GM23338 (cell line): ENCODE measurements around the gene GTSE1. TPM values are rescaled to one million over a fixed set of nuclear protein-coding genes. Genes with fewer than 3 reads are reported as not detected.

Experiments used
- ATAC-seq: fragments of 200-7000 bp; cut with Tn5 transposase; 3 replicates; pipeline ENCODE4 v1.9.1; 2020
- DNase-seq: peaks from one replicate; pipeline ENCODE4 v3.0.0-alpha.2; 2015; ENCODE audit warnings: low spot score
- H2AFZ ChIP-seq: fragments of 200-600 bp; sonication (generic); 2 replicates; pipeline ENCODE4 v1.8.0; 2016; ENCODE audit warnings: antibody characterized with exemption, mild to moderate bottlenecking, moderate library complexity
- H3F3A ChIP-seq: fragments of 200-600 bp; sonication (generic); replicated peaks from 2 replicates; pipeline ENCODE4 v1.8.0; 2017; ENCODE audit warnings: antibody characterized with exemption, mixed run types, low read depth
- H3K27ac ChIP-seq: fragments of 200-600 bp; sonication (generic); 2 replicates; pipeline ENCODE4 v1.6.1; 2016; ENCODE audit warnings: low read depth
- H3K27me3 ChIP-seq: fragments of 200-600 bp; sonication (generic); 2 replicates; pipeline ENCODE4 v1.8.0; 2016; ENCODE audit warnings: mild to moderate bottlenecking, mixed run types, moderate library complexity; ENCODE audit not compliant: insufficient read depth
- H3K36me3 ChIP-seq: fragments of 200-600 bp; sonication (generic); 2 replicates; pipeline ENCODE4 v1.8.0; 2016; ENCODE audit warnings: mild to moderate bottlenecking; ENCODE audit not compliant: insufficient read depth
- H3K4me1 ChIP-seq: fragments of 200-600 bp; sonication (generic); 2 replicates; pipeline ENCODE4 v1.8.0; 2016; ENCODE audit warnings: mild to moderate bottlenecking, moderate library complexity; ENCODE audit not compliant: insufficient read depth
- H3K4me2 ChIP-seq: fragments of 200-600 bp; sonication (generic); 2 replicates; pipeline ENCODE4 v1.7.1; 2017; ENCODE audit warnings: mixed run types
- H3K4me3 ChIP-seq: fragments of 200-600 bp; sonication (generic); 2 replicates; pipeline ENCODE4 v1.6.1; 2016; ENCODE audit warnings: mixed run types
- H3K79me2 ChIP-seq: fragments of 200-600 bp; sonication (generic); replicated peaks from 2 replicates; pipeline ENCODE4 v1.8.0; 2017; ENCODE audit warnings: mild to moderate bottlenecking; ENCODE audit not compliant: insufficient read depth
- H3K9me2 ChIP-seq: fragments of 200-600 bp; sonication (generic); 2 replicates; pipeline ENCODE4 v1.8.0; 2017; ENCODE audit not compliant: insufficient read depth
- H4K20me1 ChIP-seq: fragments of 200-600 bp; sonication (generic); replicated peaks from 2 replicates; pipeline ENCODE4 v1.8.0; 2017; ENCODE audit warnings: mild to moderate bottlenecking; ENCODE audit not compliant: insufficient read depth
- H3K27ac Mint-ChIP-seq: 2 replicates; pipeline ENCODE4 v1.8.0; 2020; ENCODE audit warnings: inconsistent platforms, mild to moderate bottlenecking, moderate library complexity, mixed read lengths
- H3K27me3 Mint-ChIP-seq: 3 replicates; pipeline ENCODE4 v1.8.0; 2022; ENCODE audit warnings: low read depth, mild to moderate bottlenecking, moderate library complexity, mixed read lengths, inconsistent platforms; ENCODE audit not compliant: insufficient read depth, poor library complexity
- H3K36me3 Mint-ChIP-seq: 3 replicates; pipeline ENCODE4 v1.8.0; 2021; ENCODE audit warnings: low read depth, mild to moderate bottlenecking, inconsistent platforms, moderate library complexity, mixed read lengths
- H3K4me1 Mint-ChIP-seq: 3 replicates; pipeline ENCODE4 v1.8.0; 2020; ENCODE audit warnings: mild to moderate bottlenecking, inconsistent platforms, mixed read lengths
- H3K4me3 Mint-ChIP-seq: 3 replicates; pipeline ENCODE4 v1.8.0; 2021; ENCODE audit warnings: moderate library complexity, mild to moderate bottlenecking, inconsistent platforms, mixed read lengths
- H3K9me3 Mint-ChIP-seq: 3 replicates; pipeline ENCODE4 v1.8.0; 2020; ENCODE audit warnings: moderate library complexity, mild to moderate bottlenecking, inconsistent platforms, mixed read lengths
- CTCF ChIP-seq, 2 experiments: fragments of 200-600 bp in 1 of 2; sonication (generic) in 1 of 2; conservative IDR thresholded peaks; 2 replicates each; pipeline versions ENCODE4 v1.5.1 to v1.6.1; 2016 to 2017; ENCODE audit warnings: antibody characterized with exemption in 2 of 2, low read depth in 2 of 2, mild to moderate bottlenecking in 2 of 2, moderate library complexity in 1 of 2
- EZH2 ChIP-seq: fragments of 200-600 bp; sonication (generic); IDR thresholded peaks from one replicate; pipeline ENCODE4 v1.8.0; 2017; ENCODE audit warnings: antibody characterized with exemption, mild to moderate bottlenecking, low read depth; ENCODE audit not compliant: unreplicated experiment
- EZH2phosphoT487 ChIP-seq: fragments of 200-600 bp; sonication (generic); IDR thresholded peaks from one replicate; pipeline ENCODE4 v1.8.1; 2018; ENCODE audit warnings: antibody characterized with exemption; ENCODE audit not compliant: unreplicated experiment
- JUNB ChIP-seq: IDR thresholded peaks from one replicate; pipeline ENCODE4 v1.6.1; 2016; ENCODE audit warnings: antibody characterized with exemption; ENCODE audit not compliant: unreplicated experiment
- POLR2AphosphoS5 ChIP-seq: IDR thresholded peaks from 2 replicates; pipeline ENCODE4 v1.6.1; 2016; ENCODE audit warnings: antibody characterized with exemption, low read depth
- REST ChIP-seq: IDR thresholded peaks from one replicate; pipeline ENCODE4 v1.6.1; 2018; ENCODE audit warnings: antibody characterized with exemption; ENCODE audit not compliant: unreplicated experiment
- STAT1 ChIP-seq: IDR thresholded peaks from one replicate; pipeline ENCODE4 v1.6.1; 2016; ENCODE audit warnings: antibody characterized with exemption; ENCODE audit not compliant: unreplicated experiment
- ZNF114 ChIP-seq: fragments of 250-450 bp; sonication (Bioruptor Pico); IDR thresholded peaks from 2 replicates; pipeline ENCODE4 v1.5.0; 2020; ENCODE audit warnings: mild to moderate bottlenecking, moderate library complexity
- ZNF331 ChIP-seq: fragments of 250-450 bp; sonication (Bioruptor Pico); IDR thresholded peaks from 2 replicates; pipeline ENCODE4 v1.5.0; 2020; ENCODE audit warnings: low read depth, mild to moderate bottlenecking, moderate library complexity
- polyA plus RNA-seq: library from polyadenylated mRNA; unstranded; fragments of >200 nt; fragmentation: Nextera tagmentation; extraction: Ambion mirVana; gene quantifications from 2 replicates; pipeline ENCODE4 v1.2.1, GENCODE V29; 2016
- total RNA-seq: library from RNA; depleted of rRNA; stranded (reverse); fragments of >200 nt; shearing (Covaris generic); gene quantifications from 2 replicates; pipeline ENCODE4 v1.2.3, GENCODE V29; 2014

Gene GTSE1
- total and polyA plus RNA-seq, 2 experiments from 2014 or later = 26.3 to 28.6 TPM

DNA sequence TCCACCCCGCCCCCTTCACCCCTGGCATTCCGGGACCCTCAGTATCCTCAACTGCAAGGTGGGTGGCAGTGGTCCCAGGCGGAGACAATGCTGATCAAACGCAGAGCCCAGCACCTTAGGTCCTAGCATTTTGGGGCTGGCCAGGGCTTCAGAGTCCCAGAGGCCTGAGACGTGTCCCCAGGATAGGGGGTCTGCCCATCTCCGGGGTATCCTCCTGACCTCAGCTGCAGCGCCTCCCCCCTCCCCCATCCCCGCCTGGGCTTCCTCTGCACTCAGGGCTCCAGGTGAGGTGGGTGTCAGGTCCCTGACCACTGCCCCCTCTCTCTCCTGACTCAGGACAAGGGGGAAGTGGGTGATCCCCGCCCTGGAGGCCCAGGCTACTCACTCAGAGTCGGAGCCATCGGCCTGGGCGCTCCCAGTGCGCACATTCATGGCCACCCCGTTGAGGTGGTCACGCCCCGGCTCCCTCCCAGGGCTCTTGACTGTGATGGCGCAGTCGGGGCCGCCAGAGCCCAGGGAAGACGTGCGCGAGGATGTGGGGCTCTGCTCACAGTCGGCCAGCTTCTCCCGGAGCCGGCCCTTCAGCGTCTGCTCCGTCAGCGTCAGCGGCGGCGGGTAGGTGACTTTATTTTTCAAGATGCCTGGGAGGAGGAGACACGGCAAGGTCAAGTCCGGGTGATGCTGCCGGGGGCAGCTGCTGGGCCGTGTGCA, 67.1 kb downstream of the GTSE1 start:
- H3K36me3 Mint-ChIP-seq = peaks cover 18% of the 10 kb centered on the region; the same call in 2 of the 3 replicates
- H3K27ac ChIP-seq = no peak overlapping the region
- H4K20me1 ChIP-seq = peaks cover 5% of the 10 kb centered on the region; the same call in 1 of the 2 replicates

GRCh38 chr22:46364341-46365165, 67.9 kb downstream of the GTSE1 start:
- DNase-seq (no peak), ATAC-seq (no peak)
- Histone ChIP-seq H3K27ac (no peak overlapping the region), H4K20me1 (peaks cover 5% of the 10 kb centered on the region; the same call in 1 of the 2 replicates), H3K79me2 (no peaks in the 10 kb centered on the region), H2AFZ (no peak overlapping the region), H3K4me1 (peaks cover 4% of the 10 kb centered on the region; the same call in 1 of the 2 replicates), H3K4me3 (no peak overlapping the region), H3F3A (0 out of 2 replicates have a peak, but pooled peaks cover 4% of the 10 kb centered on the region), H3K4me2 (no peak overlapping the region), H3K27me3 (no peaks in the 10 kb centered on the region), H3K36me3 (no peaks in the 10 kb centered on the region), H3K9me2 (no peaks in the 10 kb centered on the region)
- Mint-ChIP-seq H3K4me1 (peaks cover 6% of the 10 kb centered on the region), H3K9me3 (peaks cover under 1% of the 10 kb centered on the region; the same call in 1 of the 3 replicates), H3K27me3 (peaks cover 2% of the 10 kb centered on the region), H3K36me3 (peaks cover 11% of the 10 kb centered on the region; the same call in 2 of the 3 replicates), H3K4me3 (no peak overlapping the region), H3K27ac (no peak overlapping the region)
- TF ChIP-seq CTCF (conservative IDR thresholded peaks at IDR 0.05; ENCODE audit: low read depth in 2 of 2) = no peak
- no peak for TF ChIP-seq EZH2
- no peak for TF ChIP-seq EZH2phosphoT487
- no peak for TF ChIP-seq ZNF331
- TF ChIP-seq ZNF114 = no peak

More for the DNA sequence above, 67.1 kb downstream of the GTSE1 start:
- Mint-ChIP-seq H3K4me1 (peaks cover 6% of the 10 kb centered on the region), H3K4me3 (no peak overlapping the region), H3K27ac (no peak overlapping the region), H3K27me3 (peaks cover 2% of the 10 kb centered on the region), H3K9me3 (peaks cover 2% of the 10 kb centered on the region; the same call in 1 of the 3 replicates)
- TF ChIP-seq EZH2phosphoT487 = no peak
- no peak for TF ChIP-seq STAT1
- no peak for TF ChIP-seq POLR2AphosphoS5
- TF ChIP-seq JUNB = no peak
- TF ChIP-seq REST = no peak
- no peak for TF ChIP-seq EZH2
- TF ChIP-seq ZNF114 = no peak
- no peaks in the 10 kb centered on the region for H3K36me3 ChIP-seq
- H3K9me2 ChIP-seq = no peaks in the 10 kb centered on the region
- H3K27me3 ChIP-seq = no peaks in the 10 kb centered on the region
- DNase-seq (no peak), ATAC-seq (no peak)
- H2AFZ ChIP-seq = no peak overlapping the region
- no peak overlapping the region for H3K4me2 ChIP-seq
- peaks cover 4% of the 10 kb centered on the region; the same call in 1 of the 2 replicates for H3K4me1 ChIP-seq
- H3F3A ChIP-seq = 0 out of 2 replicates have a peak, but pooled peaks cover 4% of the 10 kb centered on the region
- H3K79me2 ChIP-seq = no peaks in the 10 kb centered on the region
- no peak overlapping the region for H3K4me3 ChIP-seq
